DOHH2 (cell line): ENCODE data around the gene FAM193A.

Experiments
- EZH2phosphoT487 ChIP-seq: fragments of 200-600 bp; sonication (generic); IDR thresholded peaks from 2 replicates; pipeline ENCODE4 v1.6.1; 2017; ENCODE audit warnings: borderline replicate concordance, mild to moderate bottlenecking, antibody characterized with exemption, low read length, moderate library complexity, mixed read lengths
- TF ChIP-seq, protein P1 (sequence below): fragments of 200-600 bp; sonication (generic); IDR thresholded peaks from one replicate; pipeline ENCODE4 v1.5.1; 2014; ENCODE audit warnings: antibody characterized with exemption, mild to moderate bottlenecking, low read depth, low read length; ENCODE audit not compliant: poor library complexity, severe bottlenecking

DNA sequence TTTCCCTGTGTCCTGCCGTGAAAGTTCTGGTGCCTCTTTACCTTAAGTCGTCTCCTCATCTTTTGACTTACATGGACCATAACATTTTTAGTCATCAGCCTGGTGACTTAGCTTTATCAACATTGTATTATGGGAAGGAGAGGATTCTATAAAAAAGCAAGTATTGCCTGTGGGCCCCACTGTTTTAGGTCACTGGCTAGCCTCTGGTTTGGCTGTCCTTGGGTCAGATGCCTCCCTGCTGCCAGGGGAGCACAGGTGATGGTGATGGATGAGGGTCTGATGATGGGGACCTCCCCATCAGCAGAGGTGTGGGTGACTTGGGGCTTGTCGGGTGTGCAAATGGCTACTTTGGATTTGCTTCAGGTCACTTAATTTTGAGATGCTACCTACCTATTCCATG, 51.8 kb downstream of the FAM193A start:
- TF ChIP-seq, protein P1, sequence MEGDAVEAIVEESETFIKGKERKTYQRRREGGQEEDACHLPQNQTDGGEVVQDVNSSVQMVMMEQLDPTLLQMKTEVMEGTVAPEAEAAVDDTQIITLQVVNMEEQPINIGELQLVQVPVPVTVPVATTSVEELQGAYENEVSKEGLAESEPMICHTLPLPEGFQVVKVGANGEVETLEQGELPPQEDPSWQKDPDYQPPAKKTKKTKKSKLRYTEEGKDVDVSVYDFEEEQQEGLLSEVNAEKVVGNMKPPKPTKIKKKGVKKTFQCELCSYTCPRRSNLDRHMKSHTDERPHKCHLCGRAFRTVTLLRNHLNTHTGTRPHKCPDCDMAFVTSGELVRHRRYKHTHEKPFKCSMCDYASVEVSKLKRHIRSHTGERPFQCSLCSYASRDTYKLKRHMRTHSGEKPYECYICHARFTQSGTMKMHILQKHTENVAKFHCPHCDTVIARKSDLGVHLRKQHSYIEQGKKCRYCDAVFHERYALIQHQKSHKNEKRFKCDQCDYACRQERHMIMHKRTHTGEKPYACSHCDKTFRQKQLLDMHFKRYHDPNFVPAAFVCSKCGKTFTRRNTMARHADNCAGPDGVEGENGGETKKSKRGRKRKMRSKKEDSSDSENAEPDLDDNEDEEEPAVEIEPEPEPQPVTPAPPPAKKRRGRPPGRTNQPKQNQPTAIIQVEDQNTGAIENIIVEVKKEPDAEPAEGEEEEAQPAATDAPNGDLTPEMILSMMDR, result no peak
- no peak for TF ChIP-seq EZH2phosphoT487
